ENCODE measurements around the gene MLYCD.

DNA sequence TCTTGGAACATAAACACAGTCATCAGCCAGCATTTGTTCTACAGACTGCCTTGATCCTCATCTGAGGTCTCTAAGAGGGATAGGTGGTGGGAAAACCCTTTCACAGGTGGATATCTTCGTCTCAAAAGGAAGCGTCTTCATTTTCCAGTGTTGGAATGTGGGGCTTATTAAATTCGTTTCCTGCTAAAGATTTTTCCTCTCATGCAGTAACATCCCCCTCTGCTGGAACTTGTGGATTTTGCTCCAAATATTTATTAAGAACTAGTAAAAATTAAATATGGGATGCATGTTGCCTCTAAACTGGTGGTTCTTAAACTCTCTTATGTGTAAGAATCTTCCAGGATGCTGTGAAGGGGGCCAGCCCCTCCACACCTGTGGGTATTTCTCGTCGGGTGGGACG is 20.1 kb upstream of the MLYCD start:
- TF ChIP-seq EZH2 (IDR thresholded peaks at IDR 0.05; ENCODE audit: low read depth, unreplicated experiment) (no peak), CTCF (conservative IDR thresholded peaks at IDR 0.05; ENCODE audit: low read depth in 2 of 2) (peak; percentile 70 to 82), POLR2AphosphoS5 (IDR thresholded peaks at IDR 0.05; ENCODE audit: low read depth) (no peak)

All from GM23338 (cell line).